ENCODE measurements around the gene ABAT.

DNA sequence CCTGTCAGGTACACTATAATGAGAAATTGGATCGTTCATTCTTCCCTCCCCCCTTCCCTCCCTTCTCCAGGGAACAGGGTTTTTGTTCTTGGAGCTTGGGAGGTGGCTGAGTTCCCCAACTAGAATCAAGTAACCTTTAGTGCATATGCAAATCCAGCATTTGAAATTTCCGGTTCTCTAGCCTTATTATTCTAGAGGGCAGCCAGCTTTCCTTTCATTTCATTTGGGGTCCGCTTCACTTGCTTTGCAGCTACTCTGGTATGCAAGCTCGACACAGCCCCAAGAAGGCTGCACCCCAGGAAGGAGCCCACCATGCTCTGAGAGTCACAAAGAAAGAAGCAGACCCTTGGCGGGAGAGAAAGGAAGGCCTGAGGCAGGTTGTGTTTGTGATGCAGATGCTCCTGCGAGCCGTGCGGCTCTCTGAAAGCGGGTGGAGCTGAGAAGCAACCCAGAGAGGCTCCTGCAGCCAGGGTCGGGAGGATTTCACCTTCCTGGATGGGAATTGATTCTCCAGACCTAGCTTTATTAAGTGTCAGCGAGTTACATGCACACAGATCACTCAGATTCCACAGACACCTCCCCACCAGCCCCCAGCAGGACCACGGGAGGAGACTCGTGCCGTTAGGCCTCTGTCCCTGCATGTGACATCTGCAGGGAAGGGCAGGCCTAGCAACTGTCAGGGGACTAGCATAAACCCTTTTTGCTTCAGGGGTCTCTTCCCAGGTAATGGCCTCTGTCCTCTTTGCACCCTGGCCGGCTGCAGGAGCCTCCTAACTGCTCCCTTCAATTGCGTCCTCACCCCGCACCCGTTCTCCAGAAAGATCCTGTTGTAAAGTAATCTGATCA lies 157.7 kb downstream of the ABAT start:
- TF ChIP-seq, protein P1, sequence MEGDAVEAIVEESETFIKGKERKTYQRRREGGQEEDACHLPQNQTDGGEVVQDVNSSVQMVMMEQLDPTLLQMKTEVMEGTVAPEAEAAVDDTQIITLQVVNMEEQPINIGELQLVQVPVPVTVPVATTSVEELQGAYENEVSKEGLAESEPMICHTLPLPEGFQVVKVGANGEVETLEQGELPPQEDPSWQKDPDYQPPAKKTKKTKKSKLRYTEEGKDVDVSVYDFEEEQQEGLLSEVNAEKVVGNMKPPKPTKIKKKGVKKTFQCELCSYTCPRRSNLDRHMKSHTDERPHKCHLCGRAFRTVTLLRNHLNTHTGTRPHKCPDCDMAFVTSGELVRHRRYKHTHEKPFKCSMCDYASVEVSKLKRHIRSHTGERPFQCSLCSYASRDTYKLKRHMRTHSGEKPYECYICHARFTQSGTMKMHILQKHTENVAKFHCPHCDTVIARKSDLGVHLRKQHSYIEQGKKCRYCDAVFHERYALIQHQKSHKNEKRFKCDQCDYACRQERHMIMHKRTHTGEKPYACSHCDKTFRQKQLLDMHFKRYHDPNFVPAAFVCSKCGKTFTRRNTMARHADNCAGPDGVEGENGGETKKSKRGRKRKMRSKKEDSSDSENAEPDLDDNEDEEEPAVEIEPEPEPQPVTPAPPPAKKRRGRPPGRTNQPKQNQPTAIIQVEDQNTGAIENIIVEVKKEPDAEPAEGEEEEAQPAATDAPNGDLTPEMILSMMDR (IDR thresholded peaks at IDR 0.05; ENCODE audit: low read depth, low read length): no peak
- no peak for TF ChIP-seq EZH2phosphoT487 (IDR thresholded peaks at IDR 0.05; ENCODE audit: low read depth)
